GM18868 (cell line): ENCODE results near the gene DMBT1.

Experiments
- ATAC-seq: cut with Tn5 transposase; IDR thresholded peaks from one replicate; pipeline ENCODE4 v1.9.1; 2021; ENCODE audit warnings: mild to moderate bottlenecking, moderate library complexity; ENCODE audit not compliant: unreplicated experiment

Gene DMBT1

GRCh38 chr10:122560279-122560804 is at the start of gene DMBT1:
TSS of gene DMBT1 (plus strand) at chr10:122560754. CDS start at chr10:122560771, 17 bp downstream.
- ATAC-seq, result no peak

GRCh38 chr10:122513053-122513452 is 47.5 kb upstream of the DMBT1 start:
- no peak for ATAC-seq

GRCh38 chr10:122514045-122514840 is 46.3 kb upstream of the DMBT1 start:
- no peak for ATAC-seq

GRCh38 chr10:122515022-122515424 is 45.5 kb upstream of the DMBT1 start:
- ATAC-seq, result no peak

GRCh38 chr10:122515588-122516231 is 44.8 kb upstream of the DMBT1 start:
- no peak for ATAC-seq

- ATAC-seq, result no peak
Observed at GRCh38 chr10:122516734-122517133, 43.8 kb upstream of the DMBT1 start.

- ATAC-seq, result no peak
Observed at GRCh38 chr10:122519144-122519543, 41.4 kb upstream of the DMBT1 start.

- ATAC-seq, result no peak
Observed at GRCh38 chr10:122519873-122520272, 40.7 kb upstream of the DMBT1 start.

GRCh38 chr10:122521011-122521410 is 39.5 kb upstream of the DMBT1 start:
- no peak for ATAC-seq

- ATAC-seq, result no peak
Observed at GRCh38 chr10:122524811-122525210, 35.7 kb upstream of the DMBT1 start.

- no peak for ATAC-seq
Observed at GRCh38 chr10:122525788-122526187, 34.8 kb upstream of the DMBT1 start.

- no peak for ATAC-seq
Observed at GRCh38 chr10:122526892-122527291, 33.7 kb upstream of the DMBT1 start.

GRCh38 chr10:122530177-122530576 is 30.4 kb upstream of the DMBT1 start:
- ATAC-seq, result no peak

- no peak for ATAC-seq
Observed at GRCh38 chr10:122531261-122531660, 29.3 kb upstream of the DMBT1 start.

GRCh38 chr10:122531939-122532338 is 28.6 kb upstream of the DMBT1 start:
- ATAC-seq, result no peak

- ATAC-seq, result no peak
Observed at GRCh38 chr10:122532601-122533296, 27.8 kb upstream of the DMBT1 start.

- no peak for ATAC-seq
Observed at GRCh38 chr10:122537545-122537944, 23.0 kb upstream of the DMBT1 start.

- no peak for ATAC-seq
Observed at GRCh38 chr10:122541541-122542002, 19.0 kb upstream of the DMBT1 start.

GRCh38 chr10:122543676-122544445 is 16.7 kb upstream of the DMBT1 start:
- ATAC-seq, result no peak

- no peak for ATAC-seq
Observed at GRCh38 chr10:122544493-122544892, 16.1 kb upstream of the DMBT1 start.

GRCh38 chr10:122546242-122546641 is 14.3 kb upstream of the DMBT1 start:
- no peak for ATAC-seq
